C4-2B (cell line): ENCODE data around the gene TMPO.

Experiments used
- CTCF ChIP-seq: fragments of 450-650 bp; conservative IDR thresholded peaks from 2 replicates; pipeline ENCODE4 v1.5.1; 2017; ENCODE audit warnings: mild to moderate bottlenecking
- ZFX ChIP-seq: fragments of 450-650 bp; IDR thresholded peaks from 2 replicates; pipeline ENCODE4 v1.6.1; 2017

GRCh38 chr12:98549371-98550110, 34.2 kb downstream of the TMPO start:
- TF ChIP-seq CTCF (no peak), ZFX (no peak)
